IMR-90 (cell line): ENCODE data around the gene MACF1. TPM values are rescaled to one million over a fixed set of nuclear protein-coding genes. Genes with fewer than 3 reads are reported as not detected.
A peak's percentile ranks its signal among the peaks of the same experiment; 100 is the strongest.

Experiments
- ATAC-seq: fragments of 200-7000 bp; cut with Tn5 transposase; 2 replicates; pipeline ENCODE4 v1.9.1; 2020; ENCODE audit warnings: low read depth, mild to moderate bottlenecking, moderate library complexity
- BruUV-seq: library from RNA; stranded (reverse); fragments of 400-500 nt; replicated peaks from 2 replicates; lab custom pipeline; 2021; lab: Mats Ljungman, UMichigan
- CTCF ChIA-PET: fragments of 300-600 bp; formaldehyde crosslinking; extraction: SDS; loops from one replicate; lab custom pipeline; 2021; ENCODE audit warnings: antibody characterized with exemption; lab: Yijun Ruan, JAX
- POLR2A ChIA-PET: fragments of 300-600 bp; sonication (Branson Sonifier 250); formaldehyde crosslinking; loops from one replicate; lab custom pipeline; 2022; ENCODE audit warnings: antibody characterized with exemption; ENCODE audit not compliant: unreplicated experiment; lab: Charles Lee
- DNase-seq: peaks from one replicate; pipeline ENCODE4 v3.0.0; 2013
- H2AFZ ChIP-seq: replicated peaks from 2 replicates; pipeline ENCODE3; 2013; ENCODE audit warnings: low read length, mild to moderate bottlenecking; ENCODE audit not compliant: poor library complexity
- H2AK5ac ChIP-seq: 2 replicates; pipeline ENCODE4 v1.6.1; 2013; ENCODE audit warnings: low read depth, low read length, inconsistent platforms
- H2AK9ac ChIP-seq: replicated peaks from 2 replicates; pipeline ENCODE3; 2013; ENCODE audit warnings: mild to moderate bottlenecking, low read depth, low read length, moderate library complexity; ENCODE audit not compliant: poor library complexity
- H2BK120ac ChIP-seq: 2 replicates; pipeline ENCODE4 v1.6.1; 2013; ENCODE audit warnings: low read depth, low read length, inconsistent platforms
- H2BK15ac ChIP-seq: 3 replicates; pipeline ENCODE4 v1.6.1; 2013; ENCODE audit warnings: low read depth, low read length, inconsistent platforms
- H2BK20ac ChIP-seq: 2 replicates; pipeline ENCODE4 v1.6.1; 2013; ENCODE audit warnings: low read depth, mild to moderate bottlenecking, inconsistent platforms, low read length, moderate library complexity
- H2BK5ac ChIP-seq: 2 replicates; pipeline ENCODE4 v1.6.1; 2013; ENCODE audit warnings: mild to moderate bottlenecking, low read depth, low read length, inconsistent platforms; ENCODE audit not compliant: poor library complexity, severe bottlenecking
- H3K14ac ChIP-seq: replicated peaks from 2 replicates; pipeline ENCODE4 v1.6.1; 2013; ENCODE audit warnings: low read depth, low read length, inconsistent platforms
- H3K18ac ChIP-seq: 2 replicates; pipeline ENCODE4 v1.6.1; 2013; ENCODE audit warnings: low read depth, low read length, control low read depth
- H3K23ac ChIP-seq: 2 replicates; pipeline ENCODE4 v1.6.1; 2013; ENCODE audit warnings: low read depth, low read length, inconsistent platforms
- H3K27ac ChIP-seq: 2 replicates; pipeline ENCODE4 v1.5.1; 2013; ENCODE audit warnings: mild to moderate bottlenecking, control low read depth, low read length; ENCODE audit not compliant: insufficient read depth
- H3K27me3 ChIP-seq: 2 replicates; pipeline ENCODE4 v1.6.1; 2013; ENCODE audit warnings: low read length; ENCODE audit not compliant: control insufficient read depth, insufficient read depth
- H3K36me3 ChIP-seq: 2 replicates; pipeline ENCODE4 v1.6.1; 2013; ENCODE audit warnings: low read length, mixed read lengths; ENCODE audit not compliant: control insufficient read depth, insufficient read depth
- H3K4ac ChIP-seq: 2 replicates; pipeline ENCODE4 v1.6.1; 2013; ENCODE audit warnings: low read depth, low read length, inconsistent platforms
- H3K4me1 ChIP-seq: 2 replicates; pipeline ENCODE4 v1.6.1; 2013; ENCODE audit warnings: low read length, mixed read lengths; ENCODE audit not compliant: control insufficient read depth, insufficient read depth
- H3K4me2 ChIP-seq: 2 replicates; pipeline ENCODE4 v1.6.1; 2013; ENCODE audit warnings: low read depth, mild to moderate bottlenecking, control low read depth, low read length, moderate library complexity
- H3K4me3 ChIP-seq: 2 replicates; pipeline ENCODE4 v1.5.1; 2013; ENCODE audit warnings: low read depth, mild to moderate bottlenecking, control low read depth, low read length, moderate library complexity; ENCODE audit not compliant: insufficient read depth
- H3K56ac ChIP-seq: 2 replicates; pipeline ENCODE4 v1.6.1; 2013; ENCODE audit warnings: low read length, inconsistent platforms; ENCODE audit not compliant: insufficient read depth; ENCODE audit errors: extremely low read depth
- H3K79me1 ChIP-seq, 2 experiments: 2 replicates each; pipeline ENCODE4 v1.6.1; 2013; ENCODE audit warnings: low read length in 2 of 2, inconsistent platforms in 1 of 2, low read depth in 1 of 2
- H3K9ac ChIP-seq: 2 replicates; pipeline ENCODE4 v1.6.1; 2013; ENCODE audit warnings: low read depth, low read length, control low read depth
- H3K9me1 ChIP-seq: 2 replicates; pipeline ENCODE4 v1.6.1; 2013; ENCODE audit warnings: low read length, inconsistent platforms; ENCODE audit not compliant: insufficient read depth
- H3K9me3 ChIP-seq: 2 replicates; pipeline ENCODE4 v1.6.1; 2013; ENCODE audit warnings: low read length; ENCODE audit not compliant: control insufficient read depth, insufficient read depth
- H4K20me1 ChIP-seq: 2 replicates; pipeline ENCODE4 v1.6.1; 2013; ENCODE audit warnings: low read length, inconsistent platforms; ENCODE audit not compliant: insufficient read depth
- H4K5ac ChIP-seq: 2 replicates; pipeline ENCODE4 v1.6.1; 2013; ENCODE audit warnings: mild to moderate bottlenecking, low read depth, low read length, control low read depth
- H4K8ac ChIP-seq, 2 experiments: 2 replicates each; pipeline ENCODE4 v1.6.1; 2013; ENCODE audit warnings: low read depth in 2 of 2, low read length in 2 of 2, control low read depth in 1 of 2, inconsistent platforms in 1 of 2
- H4K91ac ChIP-seq: 2 replicates; pipeline ENCODE4 v1.6.1; 2013; ENCODE audit warnings: low read depth, low read length, inconsistent platforms; ENCODE audit not compliant: insufficient read depth
- BHLHE40 ChIP-seq: fragments of 150-350 bp; IDR thresholded peaks from 2 replicates; pipeline ENCODE4 v1.6.1; 2016; ENCODE audit warnings: mild to moderate bottlenecking, low read depth, low read length
- CEBPB ChIP-seq: IDR thresholded peaks from 2 replicates; pipeline ENCODE4 v1.6.1; 2012; ENCODE audit warnings: low read depth, low read length, improper control_type of control experiment
- CHD1 ChIP-seq: IDR thresholded peaks from 2 replicates; pipeline ENCODE4 v1.6.1; 2012; ENCODE audit warnings: low read depth, low read length, improper control_type of control experiment
- ELK1 ChIP-seq: fragments of 150-350 bp; IDR thresholded peaks from 2 replicates; pipeline ENCODE4 v1.6.1; 2016; ENCODE audit warnings: low read depth, mild to moderate bottlenecking, low read length, moderate library complexity, borderline replicate concordance
- FOS ChIP-seq: fragments of 150-350 bp; IDR thresholded peaks from 2 replicates; pipeline ENCODE4 v1.6.1; 2016; ENCODE audit warnings: low read depth, low read length
- MAFK ChIP-seq: IDR thresholded peaks from 2 replicates; pipeline ENCODE4 v1.6.1; 2012; ENCODE audit warnings: low read depth, low read length, improper control_type of control experiment
- MAZ ChIP-seq: IDR thresholded peaks from 2 replicates; pipeline ENCODE4 v1.6.1; 2012; ENCODE audit warnings: low read depth, mild to moderate bottlenecking, low read length, improper control_type of control experiment, moderate library complexity, borderline replicate concordance
- MXI1 ChIP-seq: IDR thresholded peaks from 2 replicates; pipeline ENCODE4 v1.6.1; 2012; ENCODE audit warnings: low read depth, mild to moderate bottlenecking, low read length, moderate library complexity, borderline replicate concordance
- NFE2L2 ChIP-seq: fragments of 150-350 bp; IDR thresholded peaks from 2 replicates; pipeline ENCODE4 v1.6.1; 2016; ENCODE audit warnings: low read depth, mild to moderate bottlenecking, low read length
- POLR2A ChIP-seq: IDR thresholded peaks from 2 replicates; pipeline ENCODE4 v1.6.1; 2012; ENCODE audit warnings: mild to moderate bottlenecking, low read depth, low read length
- RAD21 ChIP-seq: IDR thresholded peaks from 2 replicates; pipeline ENCODE4 v1.6.1; 2012; ENCODE audit warnings: low read length, improper control_type of control experiment
- RCOR1 ChIP-seq: IDR thresholded peaks from 2 replicates; pipeline ENCODE4 v1.6.1; 2012; ENCODE audit warnings: mild to moderate bottlenecking, low read length, improper control_type of control experiment; ENCODE audit not compliant: insufficient replicate concordance
- RFX5 ChIP-seq: IDR thresholded peaks from 2 replicates; pipeline ENCODE4 v1.8.0; 2012; ENCODE audit warnings: low read depth, mild to moderate bottlenecking, low read length, moderate library complexity
- SMC3 ChIP-seq: fragments of 150-350 bp; IDR thresholded peaks from 2 replicates; pipeline ENCODE4 v1.6.1; 2016; ENCODE audit warnings: low read depth, mild to moderate bottlenecking, antibody characterized with exemption, low read length, moderate library complexity
- USF2 ChIP-seq: fragments of 150-350 bp; IDR thresholded peaks from 2 replicates; pipeline ENCODE4 v1.6.1; 2017; ENCODE audit warnings: mild to moderate bottlenecking, antibody characterized with exemption, low read length, low read depth
- WGBS, 2 experiments: methylation state at CpG; one replicate each; pipeline versions ENCODE4 v1.1.5 to v1.1.7; 2013; ENCODE audit warnings: missing lambda C conversion rate in 2 of 2; ENCODE audit not compliant: insufficient read length in 1 of 2; ENCODE audit errors: extremely low coverage in 2 of 2; 5-methylcytosine and 5-hydroxymethylcytosine counted together
- dilution Hi-C: fragments of 300-500 bp; cut with HindIII; formaldehyde crosslinking; loops from one replicate; pipeline ENCODE4 v1.14.3; 2018; ENCODE audit warnings: low sequenced_read_pairs; ENCODE audit not compliant: unreplicated experiment
- in situ Hi-C: fragments of 300-500 bp; cut with MboI; formaldehyde crosslinking; loops from 3 replicates; pipeline ENCODE4 v1.14.3; 2019; ENCODE audit warnings: low sequenced_read_pairs, inconsistent platforms, mixed read lengths
- intact Hi-C: fragments of 100-400 bp; cut with micrococcal nuclease; formaldehyde crosslinking; loops from 2 replicates; pipeline ENCODE4 v1.10.0; 2022
- polyA plus RNA-seq, 3 experiments: library from polyadenylated mRNA; depleted of rRNA; stranded (reverse); fragments of >200 nt; gene quantifications; 2 replicates each; pipeline ENCODE4 v1.2.3, GENCODE V29; 2012; ENCODE audit warnings: low replicate concordance in 1 of 3
- total RNA-seq: library from RNA; depleted of rRNA; stranded (reverse); fragments of >200 nt; gene quantifications from 2 replicates; pipeline ENCODE4 v1.2.3, GENCODE V29; 2012

MACF1 gene
- total and polyA plus RNA-seq, 2 of the 4 experiments (the other 2 are of a cell fraction), result 67.6 to 369 TPM

- intact Hi-C loops, result loop anchor here (1.0 to 10.0 kb wide), 4 partner anchors 54 to 156 kb away; partner anchors contain the start of gene MACF1
- CTCF ChIA-PET, result interaction anchor here (0.7 to 2.4 kb wide), 7 partner anchors 10 to 116 kb away, joined by 3 to 16 read pairs (median 7); partner anchors contain the start of gene MACF1
- BruUV-seq, result no TSS peak
- TF ChIP-seq MAFK (no peak), NFE2L2 (no peak), SMC3 (peak; percentile 83), CHD1 (no peak), ELK1 (no peak), USF2 (no peak), RCOR1 (no peak), MAZ (no peak), BHLHE40 (no peak), RFX5 (no peak), FOS (no peak), CEBPB (no peak), RAD21 (peak; percentile 86), POLR2A (no peak), MXI1 (no peak)
Measured at GRCh38 chr1:39258146-39258924, 53.8 kb downstream of the MACF1 start.

More at GRCh38 chr1:39258146-39258924, 53.8 kb downstream of the MACF1 start:
- Histone ChIP-seq H4K8ac (no peak overlapping the region), H3K56ac (no peak overlapping the region), H2AFZ (no peak overlapping the region), H3K23ac (no peak overlapping the region; the same call in 1 of the 2 replicates), H3K4me1 (peaks cover 10% of the 10 kb centered on the region), H4K5ac (no peak overlapping the region), H2AK9ac (no peak overlapping the region), H3K4me3 (no peak overlapping the region), H3K14ac (no peak overlapping the region), H3K9me3 (no peaks in the 10 kb centered on the region), H4K20me1 (peaks cover 62% of the 10 kb centered on the region), H3K27me3 (no peaks in the 10 kb centered on the region), H3K9me1 (peaks cover 23% of the 10 kb centered on the region), H2BK20ac (no peak overlapping the region), H3K79me1 (peaks cover 21 to 69% of the 10 kb centered on the region in 2 experiments), H4K91ac (peak overlapping the region; percentile 16; the same call in 1 of the 2 replicates), H2AK5ac (no peak overlapping the region), H3K27ac (no peak overlapping the region), H2BK120ac (peak overlapping the region; percentile 50), H3K36me3 (peaks cover 24% of the 10 kb centered on the region), H3K4ac (0 out of 2 replicates have a peak overlapping the region, but pooled peaks have one; percentile 40), H3K9ac (no peak overlapping the region), H3K18ac (no peak overlapping the region), H2BK15ac (no peak overlapping the region), H3K4me2 (no peak overlapping the region), H2BK5ac (no peak overlapping the region)
- POLR2A ChIA-PET, result no interaction called here
- DNase-seq, result peak; percentile 65
- dilution Hi-C loops, result no loop called here
- peak; percentile 57 for ATAC-seq
- no CpG with 5 or more reads among the region's 7 CpGs for WGBS, 2 experiments
- in situ Hi-C loops, result loop anchor here (5.0 kb wide), 1 partner anchor 61 kb away; no protein-coding TSS in a partner anchor
